Panc1 (cell line): ENCODE measurements around the gene CCBE1. TPM values are rescaled to one million over a fixed set of nuclear protein-coding genes. Genes with fewer than 3 reads are reported as not detected.

Experiments
- ATAC-seq: fragments of 200-7000 bp; cut with Tn5 transposase; 2 replicates; pipeline ENCODE4 v1.9.1; 2020; ENCODE audit warnings: mild to moderate bottlenecking, moderate library complexity
- BruUV-seq: library from RNA; stranded (reverse); fragments of 400-500 nt; replicated peaks from 2 replicates; lab custom pipeline; 2021; lab: Mats Ljungman, UMichigan
- CTCF ChIA-PET: fragments of 300-600 bp; sonication (Branson Sonifier 250); formaldehyde crosslinking; loops from one replicate; lab custom pipeline; 2022; ENCODE audit warnings: antibody characterized with exemption; lab: Charles Lee
- POLR2A ChIA-PET: fragments of 300-600 bp; sonication (Branson Sonifier 250); formaldehyde crosslinking; loops from one replicate; lab custom pipeline; 2022; ENCODE audit warnings: antibody characterized with exemption; lab: Charles Lee
- DNase-seq: peaks from one replicate; pipeline ENCODE4 v3.0.0-alpha.2; 2010; ENCODE audit warnings: low read depth, low spot score
- H3K27ac ChIP-seq: 2 replicates; pipeline ENCODE4 v1.5.1; 2011; ENCODE audit warnings: mild to moderate bottlenecking, low read length, inconsistent platforms
- H3K27me3 ChIP-seq: fragments of 200-500 bp; sonication (Bioruptor generic); 2 replicates; pipeline ENCODE4 v1.6.0; 2014; ENCODE audit warnings: low read length, inconsistent platforms; ENCODE audit not compliant: control insufficient read depth, insufficient read depth
- H3K36me3 ChIP-seq: fragments of 200-500 bp; sonication (Bioruptor generic); 2 replicates; pipeline ENCODE4 v1.5.1; 2014; ENCODE audit warnings: inconsistent platforms, mild to moderate bottlenecking, low read length, moderate library complexity; ENCODE audit not compliant: control insufficient read depth, insufficient read depth
- H3K4me1 ChIP-seq: 2 replicates; pipeline ENCODE4 v1.5.1; 2011; ENCODE audit warnings: inconsistent platforms, mild to moderate bottlenecking, low read length, moderate library complexity; ENCODE audit not compliant: control insufficient read depth, insufficient read depth
- H3K4me3 ChIP-seq, 2 experiments: 2 replicates each; pipeline ENCODE4 v1.5.1; 2011 to 2012; ENCODE audit warnings: low read depth in 2 of 2, low read length in 2 of 2, mild to moderate bottlenecking in 2 of 2, inconsistent platforms in 1 of 2, moderate library complexity in 1 of 2
- H3K9me3 ChIP-seq: fragments of 200-500 bp; sonication (Bioruptor generic); 2 replicates; pipeline ENCODE4 v1.5.1; 2014; ENCODE audit warnings: low read depth, mild to moderate bottlenecking, inconsistent platforms, low read length, moderate library complexity; ENCODE audit not compliant: control insufficient read depth, insufficient read depth
- CTCF ChIP-seq: fragments of 450-650 bp; IDR thresholded peaks from 2 replicates; pipeline ENCODE4 v1.5.1; 2017; ENCODE audit warnings: mild to moderate bottlenecking
- POLR2AphosphoS5 ChIP-seq: IDR thresholded peaks from 2 replicates; pipeline ENCODE4 v1.6.1; 2012; ENCODE audit warnings: mild to moderate bottlenecking, low read depth, low read length, moderate library complexity
- SIN3A ChIP-seq: IDR thresholded peaks from 2 replicates; pipeline ENCODE4 v1.6.1; 2012; ENCODE audit warnings: low read depth, mild to moderate bottlenecking, low read length, moderate library complexity, borderline replicate concordance; ENCODE audit not compliant: insufficient read depth
- TCF7L2 ChIP-seq: IDR thresholded peaks from 2 replicates; pipeline ENCODE4 v1.6.1; 2011; ENCODE audit warnings: mild to moderate bottlenecking, low read depth, low read length, inconsistent platforms
- in situ Hi-C: cut with HindIII; loops from 2 replicates; pipeline ENCODE4 v1.10.0; 2016; ENCODE audit warnings: low sequenced_read_pairs, low pct_unique_long_range_greater_than_20kb
- intact Hi-C: fragments of 100-400 bp; cut with micrococcal nuclease; formaldehyde crosslinking; loops from one replicate; pipeline ENCODE4 v1.10.0; 2022; ENCODE audit not compliant: unreplicated experiment
- total RNA-seq: library from RNA; stranded (reverse); gene quantifications from one replicate; pipeline ENCODE4 v1.2.1, GENCODE V29; 2021; ENCODE audit not compliant: unreplicated experiment
- TF ChIP-seq, protein P1 (sequence below), 2 experiments: IDR thresholded peaks; 2 replicates each; pipeline ENCODE4 v1.6.1; 2011 to 2012; ENCODE audit warnings: low read depth in 2 of 2, control low read depth in 1 of 2, low read length in 1 of 2, mild to moderate bottlenecking in 1 of 2, moderate library complexity in 1 of 2; ENCODE audit not compliant: insufficient read depth in 1 of 2

The CCBE1 gene
- total RNA-seq, 1 experiment from 2014 or later: 0.13 TPM

GRCh38 chr18:59426855-59427254 lies 270.4 kb downstream of the CCBE1 start:
- no peaks in the 10 kb centered on the region for H3K36me3 ChIP-seq
- BruUV-seq: no TSS peak
- DNase-seq (no peak), ATAC-seq (no peak)
- no peaks in the 10 kb centered on the region for H3K9me3 ChIP-seq
- H3K4me3 ChIP-seq: no peak overlapping the region
- POLR2A ChIA-PET: no interaction called here
- TF ChIP-seq TCF7L2: no peak
- no peak for TF ChIP-seq POLR2AphosphoS5
- no peak for TF ChIP-seq CTCF
- TF ChIP-seq, protein P1, sequence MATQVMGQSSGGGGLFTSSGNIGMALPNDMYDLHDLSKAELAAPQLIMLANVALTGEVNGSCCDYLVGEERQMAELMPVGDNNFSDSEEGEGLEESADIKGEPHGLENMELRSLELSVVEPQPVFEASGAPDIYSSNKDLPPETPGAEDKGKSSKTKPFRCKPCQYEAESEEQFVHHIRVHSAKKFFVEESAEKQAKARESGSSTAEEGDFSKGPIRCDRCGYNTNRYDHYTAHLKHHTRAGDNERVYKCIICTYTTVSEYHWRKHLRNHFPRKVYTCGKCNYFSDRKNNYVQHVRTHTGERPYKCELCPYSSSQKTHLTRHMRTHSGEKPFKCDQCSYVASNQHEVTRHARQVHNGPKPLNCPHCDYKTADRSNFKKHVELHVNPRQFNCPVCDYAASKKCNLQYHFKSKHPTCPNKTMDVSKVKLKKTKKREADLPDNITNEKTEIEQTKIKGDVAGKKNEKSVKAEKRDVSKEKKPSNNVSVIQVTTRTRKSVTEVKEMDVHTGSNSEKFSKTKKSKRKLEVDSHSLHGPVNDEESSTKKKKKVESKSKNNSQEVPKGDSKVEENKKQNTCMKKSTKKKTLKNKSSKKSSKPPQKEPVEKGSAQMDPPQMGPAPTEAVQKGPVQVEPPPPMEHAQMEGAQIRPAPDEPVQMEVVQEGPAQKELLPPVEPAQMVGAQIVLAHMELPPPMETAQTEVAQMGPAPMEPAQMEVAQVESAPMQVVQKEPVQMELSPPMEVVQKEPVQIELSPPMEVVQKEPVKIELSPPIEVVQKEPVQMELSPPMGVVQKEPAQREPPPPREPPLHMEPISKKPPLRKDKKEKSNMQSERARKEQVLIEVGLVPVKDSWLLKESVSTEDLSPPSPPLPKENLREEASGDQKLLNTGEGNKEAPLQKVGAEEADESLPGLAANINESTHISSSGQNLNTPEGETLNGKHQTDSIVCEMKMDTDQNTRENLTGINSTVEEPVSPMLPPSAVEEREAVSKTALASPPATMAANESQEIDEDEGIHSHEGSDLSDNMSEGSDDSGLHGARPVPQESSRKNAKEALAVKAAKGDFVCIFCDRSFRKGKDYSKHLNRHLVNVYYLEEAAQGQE (IDR thresholded peaks at IDR 0.05; ENCODE audit: insufficient read depth in 1 of 2, low read depth in 2 of 2, low read length in 1 of 2): no peak
- TF ChIP-seq SIN3A: no peak
- H3K4me1 ChIP-seq: no peaks in the 10 kb centered on the region
- CTCF ChIA-PET: no interaction called here
- H3K27me3 ChIP-seq: no peaks in the 10 kb centered on the region
- intact Hi-C loops: no loop called here
- in situ Hi-C loops: no loop called here
- no peak overlapping the region for H3K27ac ChIP-seq

- ATAC-seq (no peak), DNase-seq (no peak)
- H3K36me3 ChIP-seq: no peaks in the 10 kb centered on the region
- no peak overlapping the region for H3K4me3 ChIP-seq
- POLR2A ChIA-PET: no interaction called here
- in situ Hi-C loops: no loop called here
- BruUV-seq: no TSS peak
- H3K27ac ChIP-seq: no peak overlapping the region
- no peaks in the 10 kb centered on the region; the same call in 1 of the 2 replicates for H3K27me3 ChIP-seq
- CTCF ChIA-PET: no interaction called here
- TF ChIP-seq SIN3A: no peak
- TF ChIP-seq, protein P1 (IDR thresholded peaks at IDR 0.05; ENCODE audit: insufficient read depth in 1 of 2, low read depth in 2 of 2, low read length in 1 of 2): no peak
- intact Hi-C loops: no loop called here
- no peaks in the 10 kb centered on the region for H3K4me1 ChIP-seq
- H3K9me3 ChIP-seq: no peaks in the 10 kb centered on the region
These were observed 274.0 kb downstream of the CCBE1 start for GRCh38 chr18:59423259-59423658.
